Measurements from ENCODE around the gene ASF1A. TPM values are rescaled to one million over a fixed set of nuclear protein-coding genes. Genes with fewer than 3 reads are reported as not detected.

ASF1A gene
- polyA plus RNA-seq, 1 of the 3 experiments (the other 2 are of a cell fraction) = 5.4 TPM

- no peaks in the 10 kb centered on the region for H3K27me3 ChIP-seq (ENCODE audit: insufficient read depth)
- no peak overlapping the region for H3K9ac ChIP-seq
- TF ChIP-seq, protein P1, sequence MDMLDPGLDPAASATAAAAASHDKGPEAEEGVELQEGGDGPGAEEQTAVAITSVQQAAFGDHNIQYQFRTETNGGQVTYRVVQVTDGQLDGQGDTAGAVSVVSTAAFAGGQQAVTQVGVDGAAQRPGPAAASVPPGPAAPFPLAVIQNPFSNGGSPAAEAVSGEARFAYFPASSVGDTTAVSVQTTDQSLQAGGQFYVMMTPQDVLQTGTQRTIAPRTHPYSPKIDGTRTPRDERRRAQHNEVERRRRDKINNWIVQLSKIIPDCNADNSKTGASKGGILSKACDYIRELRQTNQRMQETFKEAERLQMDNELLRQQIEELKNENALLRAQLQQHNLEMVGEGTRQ (IDR thresholded peaks at IDR 0.05; ENCODE audit: borderline replicate concordance, low read depth, low read length) = no peak
- TF ChIP-seq TAF1 (IDR thresholded peaks at IDR 0.05; ENCODE audit: borderline replicate concordance, low read depth, low read length) (no peak), YY1 (IDR thresholded peaks at IDR 0.05; ENCODE audit: low read depth) (no peak), RAD21 (IDR thresholded peaks at IDR 0.05; ENCODE audit: low read length) (no peak), GABPA (IDR thresholded peaks at IDR 0.05; ENCODE audit: low read depth) (no peak), MEF2A (IDR thresholded peaks at IDR 0.05; ENCODE audit: borderline replicate concordance, low read depth) (no peak), EZH2phosphoT487 (IDR thresholded peaks at IDR 0.05; ENCODE audit: borderline replicate concordance, low read depth) (no peak), FOXM1 (IDR thresholded peaks at IDR 0.05; ENCODE audit: low read depth) (no peak), FOSL2 (IDR thresholded peaks at IDR 0.05; ENCODE audit: borderline replicate concordance, low read depth) (no peak), NRF1 (IDR thresholded peaks at IDR 0.05; ENCODE audit: low read depth, low read length) (no peak), FOXJ3 (CRISPR knock-in tag; IDR thresholded peaks at IDR 0.05) (no peak), CHD2 (IDR thresholded peaks at IDR 0.05; ENCODE audit: low read length, partially characterized antibody) (no peak), RFX5 (IDR thresholded peaks at IDR 0.05; ENCODE audit: low read length) (no peak)
- TF ChIP-seq, protein P2, sequence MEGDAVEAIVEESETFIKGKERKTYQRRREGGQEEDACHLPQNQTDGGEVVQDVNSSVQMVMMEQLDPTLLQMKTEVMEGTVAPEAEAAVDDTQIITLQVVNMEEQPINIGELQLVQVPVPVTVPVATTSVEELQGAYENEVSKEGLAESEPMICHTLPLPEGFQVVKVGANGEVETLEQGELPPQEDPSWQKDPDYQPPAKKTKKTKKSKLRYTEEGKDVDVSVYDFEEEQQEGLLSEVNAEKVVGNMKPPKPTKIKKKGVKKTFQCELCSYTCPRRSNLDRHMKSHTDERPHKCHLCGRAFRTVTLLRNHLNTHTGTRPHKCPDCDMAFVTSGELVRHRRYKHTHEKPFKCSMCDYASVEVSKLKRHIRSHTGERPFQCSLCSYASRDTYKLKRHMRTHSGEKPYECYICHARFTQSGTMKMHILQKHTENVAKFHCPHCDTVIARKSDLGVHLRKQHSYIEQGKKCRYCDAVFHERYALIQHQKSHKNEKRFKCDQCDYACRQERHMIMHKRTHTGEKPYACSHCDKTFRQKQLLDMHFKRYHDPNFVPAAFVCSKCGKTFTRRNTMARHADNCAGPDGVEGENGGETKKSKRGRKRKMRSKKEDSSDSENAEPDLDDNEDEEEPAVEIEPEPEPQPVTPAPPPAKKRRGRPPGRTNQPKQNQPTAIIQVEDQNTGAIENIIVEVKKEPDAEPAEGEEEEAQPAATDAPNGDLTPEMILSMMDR (IDR thresholded peaks at IDR 0.05) = no peak
- H3K4me2 ChIP-seq = no peak overlapping the region
- POLR2A ChIA-PET = no interaction called here
- H3K27ac ChIP-seq (ENCODE audit: low read depth in 2 of 2, low read length in 1 of 2) = no peak overlapping the region
- H3K9me3 ChIP-seq = no peaks in the 10 kb centered on the region
- H2AFZ ChIP-seq (ENCODE audit: low read depth) = no peak overlapping the region
- no peaks in the 10 kb centered on the region; the same call in 1 of the 2 replicates for H3K9me2 ChIP-seq
- DNase-seq = no peak
- H3K4me1 ChIP-seq (ENCODE audit: control insufficient read depth in 1 of 2, insufficient read depth in 2 of 2, low read depth in 1 of 2, low read length in 1 of 2) = peaks cover 0 to 4% of the 10 kb centered on the region in 2 experiments; a peak in 1 of 4 replicates
- 95% methylated on average over 5 of the region's 5 CpGs for WGBS (ENCODE audit: low lambda C conversion rate)
- H3K79me2 ChIP-seq (ENCODE audit: insufficient read depth) = peaks cover 27% of the 10 kb centered on the region; the same call in 1 of the 2 replicates
- no peaks in the 10 kb centered on the region for H3K36me3 ChIP-seq (replicated peaks in 1 of 2; ENCODE audit: control insufficient read depth in 1 of 2, insufficient read depth in 2 of 2, low read length in 1 of 2)
- H3K4me3 ChIP-seq (ENCODE audit: low read depth in 2 of 2, low read length in 1 of 2) = no peak overlapping the region
- CTCF ChIA-PET = no interaction called here
- H4K20me1 ChIP-seq (ENCODE audit: insufficient read depth) = no peaks in the 10 kb centered on the region
- H3F3A ChIP-seq (replicated peaks; ENCODE audit: insufficient read depth) = no peaks in the 10 kb centered on the region
Measured at GRCh38 chr6:118871331-118871730, 22.6 kb upstream of the ASF1A start.

- Histone ChIP-seq H3K4me1 (ENCODE audit: control insufficient read depth in 1 of 2, insufficient read depth in 2 of 2, low read depth in 1 of 2, low read length in 1 of 2) (peaks cover 0 to 4% of the 10 kb centered on the region in 2 experiments; a peak in 1 of 4 replicates), H3K9me3 (no peaks in the 10 kb centered on the region), H2AFZ (ENCODE audit: low read depth) (no peak overlapping the region), H3F3A (replicated peaks; ENCODE audit: insufficient read depth) (no peaks in the 10 kb centered on the region), H3K27me3 (ENCODE audit: insufficient read depth) (no peaks in the 10 kb centered on the region), H3K27ac (ENCODE audit: low read depth in 2 of 2, low read length in 1 of 2) (no peak overlapping the region), H3K79me2 (ENCODE audit: insufficient read depth) (peaks cover 27% of the 10 kb centered on the region; the same call in 1 of the 2 replicates), H3K4me2 (no peak overlapping the region), H3K4me3 (ENCODE audit: low read depth in 2 of 2, low read length in 1 of 2) (no peak overlapping the region), H3K36me3 (replicated peaks in 1 of 2; ENCODE audit: control insufficient read depth in 1 of 2, insufficient read depth in 2 of 2, low read length in 1 of 2) (no peaks in the 10 kb centered on the region), H3K9ac (no peak overlapping the region), H3K9me2 (no peaks in the 10 kb centered on the region; the same call in 1 of the 2 replicates), H4K20me1 (ENCODE audit: insufficient read depth) (no peaks in the 10 kb centered on the region)
- CTCF ChIA-PET = no interaction called here
- POLR2A ChIA-PET = no interaction called here
- no peak for DNase-seq
- TF ChIP-seq MEF2A (IDR thresholded peaks at IDR 0.05; ENCODE audit: borderline replicate concordance, low read depth) = no peak
- no peak for TF ChIP-seq POLR2AphosphoS5 (IDR thresholded peaks at IDR 0.05; ENCODE audit: low read depth, low read length)
- TF ChIP-seq FOXM1 (IDR thresholded peaks at IDR 0.05; ENCODE audit: low read depth) = no peak
- TF ChIP-seq CHD2 (IDR thresholded peaks at IDR 0.05; ENCODE audit: low read length, partially characterized antibody) = no peak
- TF ChIP-seq, protein P2 (IDR thresholded peaks at IDR 0.05) = no peak
Measured at GRCh38 chr6:118872318-118872717, 21.6 kb upstream of the ASF1A start.
